GM18526 (cell line): ENCODE results near the gene GLB1L3.

Experiments used
- POLR2A ChIP-seq: IDR thresholded peaks from 3 replicates; pipeline ENCODE4 v1.6.1; 2011; ENCODE audit not compliant: insufficient read length; ENCODE audit errors: extremely low read depth

The GLB1L3 gene

DNA sequence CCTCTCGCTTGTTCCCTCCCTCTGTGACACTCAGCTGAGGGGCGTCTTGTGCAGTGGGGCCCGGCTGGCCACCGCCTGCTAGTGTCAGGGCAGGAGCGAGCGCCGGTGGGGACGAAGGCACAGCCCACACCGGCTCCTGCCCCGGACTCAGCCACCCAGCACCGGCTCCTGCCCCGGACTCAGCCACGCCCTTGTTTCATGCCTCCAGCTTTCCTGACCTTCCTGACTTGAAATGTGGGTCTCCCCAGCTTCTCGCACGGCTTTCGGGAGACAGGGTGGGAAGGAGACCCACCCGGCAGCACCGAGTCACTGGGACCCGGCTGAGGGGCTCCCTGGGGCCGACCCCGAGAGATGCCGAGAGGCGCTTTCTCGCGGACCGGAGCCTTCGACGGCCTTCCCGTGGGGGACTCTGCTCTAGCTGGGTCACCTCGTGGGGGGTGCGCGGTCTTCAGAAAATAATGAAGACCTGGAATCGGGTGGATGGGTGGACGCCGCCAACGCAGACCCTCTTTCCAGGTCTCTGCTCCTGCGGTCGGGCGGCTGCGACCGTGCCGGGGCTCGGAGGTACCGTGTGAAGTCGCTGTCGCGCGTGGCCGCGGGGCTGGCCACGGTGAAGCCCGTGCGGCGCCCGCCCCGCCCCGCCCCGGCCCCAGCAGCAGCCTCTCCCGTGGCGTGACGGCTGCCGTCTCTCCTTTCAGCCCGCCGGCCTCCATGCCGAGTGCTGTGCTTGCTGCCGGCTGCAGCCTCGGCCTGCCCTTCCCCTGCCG is 65.8 kb downstream of the GLB1L3 start:
- no peak for TF ChIP-seq POLR2A

- no peak for TF ChIP-seq POLR2A
These were observed 66.6 kb downstream of the GLB1L3 start for GRCh38 chr11:134342572-134343340.

DNA sequence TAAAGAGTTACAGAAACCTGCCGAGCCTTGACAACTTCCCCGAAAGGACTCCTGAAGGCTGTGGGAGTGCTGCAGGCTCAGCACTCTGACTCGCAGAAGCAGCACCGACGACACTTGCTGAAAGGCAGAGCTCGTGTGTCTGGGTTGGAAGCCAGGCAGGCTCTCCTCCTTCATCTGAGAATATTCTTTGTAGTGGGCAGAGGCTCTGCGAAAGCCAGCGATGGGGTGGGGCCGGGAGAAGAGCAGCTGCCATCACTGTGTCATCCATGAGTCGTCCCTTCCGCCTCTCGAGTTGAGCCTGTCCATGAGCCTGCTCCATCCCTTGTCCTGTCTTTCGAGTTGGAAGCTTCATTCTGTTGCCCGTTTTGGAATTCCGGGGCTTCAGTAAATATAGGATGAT is 67.5 kb downstream of the GLB1L3 start:
- no peak for TF ChIP-seq POLR2A

- no peak for TF ChIP-seq POLR2A
These were observed 69.0 kb downstream of the GLB1L3 start for GRCh38 chr11:134345237-134345550.

DNA sequence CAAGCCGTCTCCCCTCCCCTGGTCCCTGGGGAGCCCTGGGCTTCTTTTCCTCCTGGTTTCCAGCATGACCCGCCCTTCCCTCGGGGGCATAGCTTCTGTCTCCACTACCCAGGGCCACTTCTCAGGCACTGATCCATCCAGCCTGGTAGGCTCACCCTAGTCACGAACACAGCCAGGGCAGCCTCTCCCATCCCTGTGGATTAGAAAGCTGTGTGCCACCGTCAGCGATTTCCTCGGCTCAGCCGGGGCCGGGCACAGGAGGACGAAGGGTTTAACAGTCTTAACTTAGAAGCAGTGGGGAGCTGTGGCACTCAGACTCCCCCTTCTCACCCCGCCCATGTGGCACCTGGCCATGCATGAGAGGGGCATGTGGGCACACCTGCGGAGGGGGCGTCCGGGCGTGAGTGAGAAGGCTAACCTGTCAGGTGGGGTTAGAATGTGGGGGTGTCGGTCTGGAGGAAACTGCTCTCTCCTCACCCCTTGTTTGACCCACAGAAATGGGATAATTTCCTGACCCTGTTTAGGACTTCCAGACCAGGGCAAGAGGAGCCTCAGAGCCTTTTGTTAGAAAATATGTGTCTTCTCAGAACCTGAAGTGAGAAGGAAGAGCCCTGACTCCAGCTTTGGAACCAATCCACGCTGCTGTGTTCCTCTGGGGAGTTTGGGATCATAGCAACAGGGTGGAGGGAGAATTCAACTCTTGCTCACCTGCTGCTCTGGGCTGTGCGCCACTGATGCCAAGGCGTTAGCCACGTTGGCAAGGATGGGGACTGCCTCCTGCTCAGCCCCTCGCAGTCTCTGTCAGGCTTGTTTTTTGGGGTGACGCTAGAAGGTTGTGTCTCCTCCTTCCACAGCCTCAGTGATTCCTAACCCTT is 70.2 kb downstream of the GLB1L3 start:
- TF ChIP-seq POLR2A = no peak

- TF ChIP-seq POLR2A = no peak
These were observed 70.8 kb downstream of the GLB1L3 start for GRCh38 chr11:134346976-134347350.

- TF ChIP-seq POLR2A = no peak
These were observed 71.3 kb downstream of the GLB1L3 start for GRCh38 chr11:134347441-134347840.

DNA sequence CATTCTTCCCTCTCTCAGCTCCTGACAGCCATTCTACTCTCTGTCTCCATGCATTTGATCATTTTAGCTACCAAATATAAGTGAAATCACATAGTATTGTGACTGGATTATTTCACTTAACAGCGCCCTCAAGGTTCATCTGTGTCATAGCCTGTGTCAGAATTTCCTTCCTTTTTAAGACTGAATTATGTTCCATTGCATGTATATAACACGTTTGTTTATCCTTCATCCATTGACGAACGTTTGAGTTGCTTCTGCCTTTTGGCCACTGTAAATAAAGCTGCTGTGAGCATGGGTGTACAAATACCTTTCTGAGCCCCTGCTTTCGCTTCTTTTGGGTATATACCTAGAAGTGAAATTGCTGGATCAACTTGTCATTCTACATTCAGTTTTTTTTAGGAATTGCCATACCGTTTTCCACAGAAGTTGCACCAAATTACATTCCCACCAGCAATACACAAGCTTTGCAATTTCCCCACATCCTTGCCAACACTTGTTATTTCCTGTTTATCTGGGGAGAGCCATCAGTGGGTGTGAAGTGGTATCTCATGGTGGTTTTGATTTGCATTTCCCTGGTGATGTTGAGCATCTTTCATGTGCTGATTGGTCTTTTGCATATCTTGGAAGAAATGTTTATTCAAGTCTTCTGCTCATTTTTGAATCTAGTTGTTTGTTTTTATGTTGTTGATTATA is 73.1 kb downstream of the GLB1L3 start:
- TF ChIP-seq POLR2A = no peak

GRCh38 chr11:134349802-134350355 is 73.7 kb downstream of the GLB1L3 start:
- no peak for TF ChIP-seq POLR2A

DNA sequence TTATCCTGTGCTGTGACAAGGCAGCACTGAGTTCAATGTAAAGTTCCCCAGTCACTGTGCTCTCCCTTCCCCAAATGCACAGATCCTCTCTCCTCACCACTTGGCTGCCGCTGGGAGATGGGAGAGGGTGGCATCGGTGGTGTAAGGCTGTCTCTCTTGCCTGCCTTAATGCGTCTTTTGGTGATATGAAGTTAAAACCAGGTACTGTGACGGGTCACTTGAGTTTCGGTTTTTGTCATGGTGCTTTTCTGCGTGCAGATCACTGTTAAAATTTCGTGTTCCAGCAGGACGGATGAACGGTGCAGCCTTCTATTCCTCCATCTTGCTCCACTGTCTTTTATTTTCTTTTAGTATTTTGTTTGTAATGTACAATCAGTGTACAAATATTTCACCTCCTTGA is 74.2 kb downstream of the GLB1L3 start:
- TF ChIP-seq POLR2A = no peak

DNA sequence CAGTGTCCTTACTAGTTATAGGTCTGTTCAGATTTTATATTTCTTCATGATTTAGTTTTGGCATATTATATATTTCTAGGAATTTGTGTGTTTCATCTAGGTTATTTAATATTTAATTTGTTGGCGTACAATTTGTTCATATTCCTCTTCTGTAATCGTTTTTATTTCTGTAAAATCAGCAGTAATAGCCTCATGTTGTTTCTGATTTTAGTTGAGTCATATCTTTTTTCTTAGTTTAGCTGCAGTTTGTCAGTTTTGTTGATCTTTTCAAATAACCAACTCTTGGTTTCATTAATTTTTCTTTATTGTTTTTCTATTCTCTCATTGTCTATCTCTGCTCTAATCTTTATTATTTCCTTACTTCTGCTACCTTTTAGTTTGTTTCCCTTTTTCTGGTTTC is 75.9 kb downstream of the GLB1L3 start:
- TF ChIP-seq POLR2A = no peak

GRCh38 chr11:134355136-134355535 is 79.0 kb downstream of the GLB1L3 start:
- no peak for TF ChIP-seq POLR2A

- TF ChIP-seq POLR2A = no peak
These were observed 79.5 kb downstream of the GLB1L3 start for GRCh38 chr11:134355656-134356055.

DNA sequence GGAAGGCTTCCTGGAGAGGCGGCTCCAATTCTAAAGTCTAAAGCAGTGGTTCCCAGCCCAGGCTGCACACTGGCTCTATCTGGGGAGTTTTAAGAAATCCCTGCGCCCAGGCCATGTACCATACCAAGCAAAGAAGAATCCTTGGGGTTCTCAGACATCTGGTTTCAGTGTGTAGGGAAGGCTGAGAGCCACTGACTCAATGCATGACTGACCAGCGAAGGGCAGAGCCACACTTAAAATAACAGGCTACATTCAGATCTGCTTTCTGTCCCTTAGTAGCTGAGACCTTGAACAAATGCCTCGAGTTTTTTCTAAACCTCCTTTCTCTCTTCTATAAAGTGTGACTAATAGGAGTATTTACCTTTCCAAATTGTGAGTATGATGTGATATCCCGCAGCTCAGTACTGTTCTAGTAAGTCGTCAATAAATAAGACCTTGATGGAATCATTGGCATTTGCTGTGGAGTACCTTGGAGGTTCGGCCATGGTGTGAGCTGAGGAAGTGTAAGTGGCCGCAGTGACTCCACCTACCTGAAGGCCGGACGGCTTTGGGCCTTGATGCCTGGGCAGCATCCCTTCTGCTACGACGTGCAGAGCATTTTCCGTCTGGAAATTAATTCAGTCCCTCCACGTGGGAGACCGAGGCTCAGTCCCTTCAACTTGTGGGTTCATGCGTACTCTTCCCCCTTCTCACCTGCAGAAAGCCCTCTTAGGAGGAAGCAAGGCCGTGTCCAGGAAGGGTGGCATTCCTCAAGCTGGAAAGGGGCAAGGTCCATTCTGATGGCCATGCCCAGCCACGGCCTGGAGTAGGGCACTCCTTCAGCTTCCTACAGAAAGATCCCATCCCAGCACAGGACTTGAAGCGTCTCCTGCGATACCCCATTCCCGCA is 80.7 kb downstream of the GLB1L3 start:
- TF ChIP-seq POLR2A = no peak
